Epithelial cell of proximal tubule (primary cell): ENCODE data around the gene VGLL3. TPM values are rescaled to one million over a fixed set of nuclear protein-coding genes. Genes with fewer than 3 reads are reported as not detected.

Experiments
- DNase-seq: peaks from one replicate; pipeline ENCODE4 v3.0.0-alpha.2; 2011; ENCODE audit warnings: low read depth
- H3K4me3 ChIP-seq: 2 replicates; pipeline ENCODE4 v1.5.1; 2011; ENCODE audit warnings: low read depth, mild to moderate bottlenecking, low read length
- total RNA-seq: library from RNA; depleted of rRNA; stranded (reverse); fragments of >200 nt; gene quantifications from 2 replicates; pipeline ENCODE4 v1.2.3, GENCODE V29; 2015
- TF ChIP-seq, protein P1 (sequence below): conservative IDR thresholded peaks from 2 replicates; pipeline ENCODE4 v1.5.1; 2012; ENCODE audit warnings: low read depth, mild to moderate bottlenecking, low read length

Gene VGLL3
- total RNA-seq, 1 donor from 2014 or later = 9.9 TPM

- DNase-seq = no peak
- TF ChIP-seq, protein P1, sequence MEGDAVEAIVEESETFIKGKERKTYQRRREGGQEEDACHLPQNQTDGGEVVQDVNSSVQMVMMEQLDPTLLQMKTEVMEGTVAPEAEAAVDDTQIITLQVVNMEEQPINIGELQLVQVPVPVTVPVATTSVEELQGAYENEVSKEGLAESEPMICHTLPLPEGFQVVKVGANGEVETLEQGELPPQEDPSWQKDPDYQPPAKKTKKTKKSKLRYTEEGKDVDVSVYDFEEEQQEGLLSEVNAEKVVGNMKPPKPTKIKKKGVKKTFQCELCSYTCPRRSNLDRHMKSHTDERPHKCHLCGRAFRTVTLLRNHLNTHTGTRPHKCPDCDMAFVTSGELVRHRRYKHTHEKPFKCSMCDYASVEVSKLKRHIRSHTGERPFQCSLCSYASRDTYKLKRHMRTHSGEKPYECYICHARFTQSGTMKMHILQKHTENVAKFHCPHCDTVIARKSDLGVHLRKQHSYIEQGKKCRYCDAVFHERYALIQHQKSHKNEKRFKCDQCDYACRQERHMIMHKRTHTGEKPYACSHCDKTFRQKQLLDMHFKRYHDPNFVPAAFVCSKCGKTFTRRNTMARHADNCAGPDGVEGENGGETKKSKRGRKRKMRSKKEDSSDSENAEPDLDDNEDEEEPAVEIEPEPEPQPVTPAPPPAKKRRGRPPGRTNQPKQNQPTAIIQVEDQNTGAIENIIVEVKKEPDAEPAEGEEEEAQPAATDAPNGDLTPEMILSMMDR = no peak
- H3K4me3 ChIP-seq = no peak overlapping the region
These were observed 5.5 kb upstream of the VGLL3 start for GRCh38 chr3:86996261-86996955.

GRCh38 chr3:86995537-86995936, 4.6 kb upstream of the VGLL3 start:
- TF ChIP-seq, protein P1 = no peak
- no peak overlapping the region for H3K4me3 ChIP-seq
- no peak for DNase-seq

GRCh38 chr3:86993704-86994103, 2.8 kb upstream of the VGLL3 start:
- TF ChIP-seq, protein P1 = no peak
- DNase-seq = no peak
- no peak overlapping the region for H3K4me3 ChIP-seq

GRCh38 chr3:86991840-86992435, 989 bp upstream of the VGLL3 start:
- no peak for DNase-seq
- no peak overlapping the region for H3K4me3 ChIP-seq
- TF ChIP-seq, protein P1 = no peak

GRCh38 chr3:86991482-86991815, 500 bp upstream of the VGLL3 start:
- no peak for DNase-seq
- TF ChIP-seq, protein P1 = no peak
- H3K4me3 ChIP-seq = peak overlapping the region; percentile 43

DNA sequence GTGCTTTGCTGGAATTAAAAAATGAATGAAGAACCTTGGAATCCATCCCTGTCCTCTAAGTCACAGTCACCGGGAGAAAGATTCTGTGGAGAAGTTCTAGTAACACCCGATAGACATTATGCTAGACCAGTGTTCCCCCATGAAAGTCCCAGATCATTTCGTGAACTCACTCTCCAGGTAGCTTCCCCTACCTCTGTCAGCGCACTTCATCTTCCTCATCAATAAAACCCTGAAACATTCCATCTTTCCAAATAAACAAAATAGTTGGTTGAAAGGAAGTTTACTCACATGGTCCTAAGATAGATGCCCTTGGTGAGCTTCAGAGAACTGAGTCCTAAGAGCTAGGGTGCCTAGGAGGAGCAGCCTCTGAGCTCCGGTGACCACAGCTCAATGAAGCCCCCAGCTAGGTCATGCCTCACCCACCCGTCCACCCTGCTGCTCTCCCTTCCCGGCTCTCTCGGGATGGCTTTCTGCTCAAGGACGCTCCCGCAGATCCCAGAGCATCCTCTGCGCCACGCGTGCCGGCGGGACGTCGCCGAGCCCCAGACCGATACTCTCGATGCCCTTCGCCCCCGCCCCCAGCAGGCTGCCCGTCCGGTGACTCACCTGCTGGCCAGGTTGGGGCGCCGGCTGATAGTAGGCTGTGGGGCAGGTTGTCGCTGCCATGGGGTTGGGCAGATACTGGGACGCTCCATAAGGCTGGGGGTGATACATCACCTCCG, 776 bp downstream of the VGLL3 start:
- H3K4me3 ChIP-seq = peak overlapping the region; percentile 43
- TF ChIP-seq, protein P1 = no peak
- no peak for DNase-seq

- TF ChIP-seq, protein P1 = no peak
- H3K4me3 ChIP-seq = no peak overlapping the region
- DNase-seq = no peak
These were observed 1.3 kb downstream of the VGLL3 start for GRCh38 chr3:86989611-86990010.
